GM23338 (cell line): ENCODE results near the gene CLCF1.

Source experiments
- CREB1 ChIP-seq: fragments of 250-450 bp; sonication (Bioruptor Pico); IDR thresholded peaks from 2 replicates; pipeline ENCODE4 v1.5.0; 2020; ENCODE audit warnings: low read depth, mild to moderate bottlenecking, moderate library complexity
- EZH2 ChIP-seq: fragments of 200-600 bp; sonication (generic); IDR thresholded peaks from one replicate; pipeline ENCODE4 v1.8.0; 2017; ENCODE audit warnings: antibody characterized with exemption, mild to moderate bottlenecking, low read depth; ENCODE audit not compliant: unreplicated experiment
- JUNB ChIP-seq: IDR thresholded peaks from one replicate; pipeline ENCODE4 v1.6.1; 2016; ENCODE audit warnings: antibody characterized with exemption; ENCODE audit not compliant: unreplicated experiment
- POLR2AphosphoS5 ChIP-seq: IDR thresholded peaks from 2 replicates; pipeline ENCODE4 v1.6.1; 2016; ENCODE audit warnings: antibody characterized with exemption, low read depth
- STAT1 ChIP-seq: IDR thresholded peaks from one replicate; pipeline ENCODE4 v1.6.1; 2016; ENCODE audit warnings: antibody characterized with exemption; ENCODE audit not compliant: unreplicated experiment
- ZNF114 ChIP-seq: fragments of 250-450 bp; sonication (Bioruptor Pico); IDR thresholded peaks from 2 replicates; pipeline ENCODE4 v1.5.0; 2020; ENCODE audit warnings: mild to moderate bottlenecking, moderate library complexity
- TF ChIP-seq, protein P1 (sequence below), 2 experiments: fragments of 200-600 bp in 1 of 2; sonication (generic) in 1 of 2; conservative IDR thresholded peaks; 2 replicates each; pipeline versions ENCODE4 v1.5.1 to v1.6.1; 2016 to 2017; ENCODE audit warnings: antibody characterized with exemption in 2 of 2, low read depth in 2 of 2, mild to moderate bottlenecking in 2 of 2, moderate library complexity in 1 of 2
- TF ChIP-seq, protein P2 (sequence below): IDR thresholded peaks from one replicate; pipeline ENCODE4 v1.6.1; 2018; ENCODE audit warnings: antibody characterized with exemption; ENCODE audit not compliant: unreplicated experiment

DNA sequence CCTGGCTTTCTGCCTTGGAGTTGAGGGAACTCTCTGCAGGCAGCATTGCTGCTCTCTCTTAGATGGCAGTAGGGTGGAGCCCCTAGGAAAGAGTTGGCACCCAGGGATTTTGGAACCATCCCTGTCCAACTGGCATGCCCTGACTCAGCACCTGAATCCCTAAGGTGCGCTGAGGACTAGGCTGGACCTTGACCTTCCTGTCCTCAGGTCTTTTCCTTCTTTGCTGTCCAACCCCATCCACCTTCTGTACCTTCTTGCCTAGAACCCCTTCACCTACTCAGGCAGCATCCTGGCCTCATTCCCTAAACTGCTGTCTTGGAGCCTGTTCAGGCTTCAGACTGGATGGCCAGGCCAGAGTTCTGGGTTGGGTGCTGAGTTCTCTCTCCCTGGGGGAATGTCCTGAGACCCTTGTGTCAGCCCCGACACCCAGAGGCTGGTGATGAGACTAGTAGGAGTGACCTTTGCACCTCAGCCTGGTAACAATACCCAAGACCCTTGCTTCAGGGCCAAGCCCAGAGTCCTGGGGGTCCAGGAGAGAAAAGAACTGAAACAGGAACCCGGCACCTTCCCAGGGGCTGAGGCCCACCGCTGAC lies 17.5 kb downstream of the CLCF1 start:
- TF ChIP-seq STAT1 (no peak), POLR2AphosphoS5 (no peak), EZH2 (no peak), ZNF114 (CRISPR knock-in tag) (no peak), JUNB (no peak), CREB1 (CRISPR knock-in tag) (no peak)
- TF ChIP-seq, protein P1, sequence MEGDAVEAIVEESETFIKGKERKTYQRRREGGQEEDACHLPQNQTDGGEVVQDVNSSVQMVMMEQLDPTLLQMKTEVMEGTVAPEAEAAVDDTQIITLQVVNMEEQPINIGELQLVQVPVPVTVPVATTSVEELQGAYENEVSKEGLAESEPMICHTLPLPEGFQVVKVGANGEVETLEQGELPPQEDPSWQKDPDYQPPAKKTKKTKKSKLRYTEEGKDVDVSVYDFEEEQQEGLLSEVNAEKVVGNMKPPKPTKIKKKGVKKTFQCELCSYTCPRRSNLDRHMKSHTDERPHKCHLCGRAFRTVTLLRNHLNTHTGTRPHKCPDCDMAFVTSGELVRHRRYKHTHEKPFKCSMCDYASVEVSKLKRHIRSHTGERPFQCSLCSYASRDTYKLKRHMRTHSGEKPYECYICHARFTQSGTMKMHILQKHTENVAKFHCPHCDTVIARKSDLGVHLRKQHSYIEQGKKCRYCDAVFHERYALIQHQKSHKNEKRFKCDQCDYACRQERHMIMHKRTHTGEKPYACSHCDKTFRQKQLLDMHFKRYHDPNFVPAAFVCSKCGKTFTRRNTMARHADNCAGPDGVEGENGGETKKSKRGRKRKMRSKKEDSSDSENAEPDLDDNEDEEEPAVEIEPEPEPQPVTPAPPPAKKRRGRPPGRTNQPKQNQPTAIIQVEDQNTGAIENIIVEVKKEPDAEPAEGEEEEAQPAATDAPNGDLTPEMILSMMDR (conservative IDR thresholded peaks at IDR 0.05; ENCODE audit: low read depth in 2 of 2), result no peak
- TF ChIP-seq, protein P2, sequence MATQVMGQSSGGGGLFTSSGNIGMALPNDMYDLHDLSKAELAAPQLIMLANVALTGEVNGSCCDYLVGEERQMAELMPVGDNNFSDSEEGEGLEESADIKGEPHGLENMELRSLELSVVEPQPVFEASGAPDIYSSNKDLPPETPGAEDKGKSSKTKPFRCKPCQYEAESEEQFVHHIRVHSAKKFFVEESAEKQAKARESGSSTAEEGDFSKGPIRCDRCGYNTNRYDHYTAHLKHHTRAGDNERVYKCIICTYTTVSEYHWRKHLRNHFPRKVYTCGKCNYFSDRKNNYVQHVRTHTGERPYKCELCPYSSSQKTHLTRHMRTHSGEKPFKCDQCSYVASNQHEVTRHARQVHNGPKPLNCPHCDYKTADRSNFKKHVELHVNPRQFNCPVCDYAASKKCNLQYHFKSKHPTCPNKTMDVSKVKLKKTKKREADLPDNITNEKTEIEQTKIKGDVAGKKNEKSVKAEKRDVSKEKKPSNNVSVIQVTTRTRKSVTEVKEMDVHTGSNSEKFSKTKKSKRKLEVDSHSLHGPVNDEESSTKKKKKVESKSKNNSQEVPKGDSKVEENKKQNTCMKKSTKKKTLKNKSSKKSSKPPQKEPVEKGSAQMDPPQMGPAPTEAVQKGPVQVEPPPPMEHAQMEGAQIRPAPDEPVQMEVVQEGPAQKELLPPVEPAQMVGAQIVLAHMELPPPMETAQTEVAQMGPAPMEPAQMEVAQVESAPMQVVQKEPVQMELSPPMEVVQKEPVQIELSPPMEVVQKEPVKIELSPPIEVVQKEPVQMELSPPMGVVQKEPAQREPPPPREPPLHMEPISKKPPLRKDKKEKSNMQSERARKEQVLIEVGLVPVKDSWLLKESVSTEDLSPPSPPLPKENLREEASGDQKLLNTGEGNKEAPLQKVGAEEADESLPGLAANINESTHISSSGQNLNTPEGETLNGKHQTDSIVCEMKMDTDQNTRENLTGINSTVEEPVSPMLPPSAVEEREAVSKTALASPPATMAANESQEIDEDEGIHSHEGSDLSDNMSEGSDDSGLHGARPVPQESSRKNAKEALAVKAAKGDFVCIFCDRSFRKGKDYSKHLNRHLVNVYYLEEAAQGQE, result no peak
